ENCODE data around the gene TBL1X.

TBL1X gene

GRCh38 chrX:9704876-9705465 lies 240.1 kb downstream of the TBL1X start:
- Histone ChIP-seq H2AK5ac (ENCODE audit: low read depth, low read length) (no peak overlapping the region), H4K91ac (ENCODE audit: low read depth, low read length, poor library complexity) (no peak overlapping the region), H3K36me3 (replicated peaks in 1 of 2; ENCODE audit: control insufficient read depth in 2 of 2, insufficient read depth in 2 of 2, low read length in 2 of 2) (peaks cover 20 to 49% of the 10 kb centered on the region in 2 donors), H2AFZ (ENCODE audit: low read length) (no peak overlapping the region), H3K4ac (ENCODE audit: low read length) (no peak overlapping the region), H3K18ac (ENCODE audit: low read length) (no peak overlapping the region), H2BK120ac (ENCODE audit: low read depth, low read length) (no peak overlapping the region), H3K4me3 (ENCODE audit: low read length in 2 of 2) (no peak overlapping the region), H3K9me3 (replicated peaks in 1 of 2; ENCODE audit: control insufficient read depth in 2 of 2, insufficient read depth in 1 of 2, low read depth in 1 of 2, low read length in 2 of 2) (peaks cover 0 to 4% of the 10 kb centered on the region in 2 donors), H2BK15ac (ENCODE audit: low read length) (no peak overlapping the region), H2BK5ac (ENCODE audit: low read length) (no peak overlapping the region), H3K4me1 (ENCODE audit: control insufficient read depth in 2 of 2, insufficient read depth in 1 of 2, low read depth in 1 of 2, low read length in 2 of 2) (no peaks in the 10 kb centered on the region), H2BK12ac (ENCODE audit: low read length) (no peak overlapping the region), H3K79me1 (ENCODE audit: low read depth, low read length) (peaks cover 2% of the 10 kb centered on the region), H3K23ac (ENCODE audit: low read depth, low read length, poor library complexity) (no peak overlapping the region), H3K9ac (ENCODE audit: low read depth, low read length, poor library complexity) (no peak overlapping the region), H3K27me3 (ENCODE audit: control insufficient read depth in 3 of 3, insufficient read depth in 3 of 3, low read depth in 1 of 3, low read length in 3 of 3) (no peaks in the 10 kb centered on the region), H4K8ac (ENCODE audit: low read depth, low read length) (no peak overlapping the region), H3K4me2 (ENCODE audit: insufficient read depth, low read length, poor library complexity, severe bottlenecking) (no peak overlapping the region), H3K14ac (ENCODE audit: low read length) (no peak overlapping the region), H3K27ac (replicated peaks; ENCODE audit: low read length) (no peak overlapping the region)
- no CpG with 5 or more reads among the region's 6 CpGs for WGBS, 2 donors (ENCODE audit: extremely low coverage in 2 of 2, insufficient read length in 2 of 2, insufficient replicate concordance in 1 of 2)
- no peak for DNase-seq (ENCODE audit: low spot score)

GRCh38 chrX:9706421-9706820 lies 241.6 kb downstream of the TBL1X start:
- Histone ChIP-seq H2BK120ac (ENCODE audit: low read depth, low read length) (no peak overlapping the region), H2AK5ac (ENCODE audit: low read depth, low read length) (no peak overlapping the region), H2BK5ac (ENCODE audit: low read length) (no peak overlapping the region), H3K4ac (ENCODE audit: low read length) (no peak overlapping the region), H3K9ac (ENCODE audit: low read depth, low read length, poor library complexity) (no peak overlapping the region), H3K14ac (ENCODE audit: low read length) (no peak overlapping the region), H3K23ac (ENCODE audit: low read depth, low read length, poor library complexity) (no peak overlapping the region), H3K27me3 (ENCODE audit: control insufficient read depth in 3 of 3, insufficient read depth in 3 of 3, low read depth in 1 of 3, low read length in 3 of 3) (no peaks in the 10 kb centered on the region), H4K91ac (ENCODE audit: low read depth, low read length, poor library complexity) (no peak overlapping the region), H3K9me3 (replicated peaks in 1 of 2; ENCODE audit: control insufficient read depth in 2 of 2, insufficient read depth in 1 of 2, low read depth in 1 of 2, low read length in 2 of 2) (peaks cover under 1 to 4% of the 10 kb centered on the region in 2 donors), H3K4me2 (ENCODE audit: insufficient read depth, low read length, poor library complexity, severe bottlenecking) (no peak overlapping the region), H3K79me1 (ENCODE audit: low read depth, low read length) (peaks cover 2% of the 10 kb centered on the region), H3K36me3 (replicated peaks in 1 of 2; ENCODE audit: control insufficient read depth in 2 of 2, insufficient read depth in 2 of 2, low read length in 2 of 2) (peaks cover 25 to 49% of the 10 kb centered on the region in 2 donors), H4K8ac (ENCODE audit: low read depth, low read length) (no peak overlapping the region), H3K4me3 (ENCODE audit: low read length in 2 of 2) (no peak overlapping the region), H3K18ac (ENCODE audit: low read length) (no peak overlapping the region), H3K4me1 (ENCODE audit: control insufficient read depth in 2 of 2, insufficient read depth in 1 of 2, low read depth in 1 of 2, low read length in 2 of 2) (no peaks in the 10 kb centered on the region), H3K27ac (replicated peaks; ENCODE audit: low read length) (no peak overlapping the region), H2BK15ac (ENCODE audit: low read length) (no peak overlapping the region), H2BK12ac (ENCODE audit: low read length) (no peak overlapping the region), H2AFZ (ENCODE audit: low read length) (no peak overlapping the region)
- no CpG with 5 or more reads among the region's 4 CpGs for WGBS, 2 donors (ENCODE audit: extremely low coverage in 2 of 2, insufficient read length in 2 of 2, insufficient replicate concordance in 1 of 2)
- no peak for DNase-seq (ENCODE audit: low spot score)

DNA sequence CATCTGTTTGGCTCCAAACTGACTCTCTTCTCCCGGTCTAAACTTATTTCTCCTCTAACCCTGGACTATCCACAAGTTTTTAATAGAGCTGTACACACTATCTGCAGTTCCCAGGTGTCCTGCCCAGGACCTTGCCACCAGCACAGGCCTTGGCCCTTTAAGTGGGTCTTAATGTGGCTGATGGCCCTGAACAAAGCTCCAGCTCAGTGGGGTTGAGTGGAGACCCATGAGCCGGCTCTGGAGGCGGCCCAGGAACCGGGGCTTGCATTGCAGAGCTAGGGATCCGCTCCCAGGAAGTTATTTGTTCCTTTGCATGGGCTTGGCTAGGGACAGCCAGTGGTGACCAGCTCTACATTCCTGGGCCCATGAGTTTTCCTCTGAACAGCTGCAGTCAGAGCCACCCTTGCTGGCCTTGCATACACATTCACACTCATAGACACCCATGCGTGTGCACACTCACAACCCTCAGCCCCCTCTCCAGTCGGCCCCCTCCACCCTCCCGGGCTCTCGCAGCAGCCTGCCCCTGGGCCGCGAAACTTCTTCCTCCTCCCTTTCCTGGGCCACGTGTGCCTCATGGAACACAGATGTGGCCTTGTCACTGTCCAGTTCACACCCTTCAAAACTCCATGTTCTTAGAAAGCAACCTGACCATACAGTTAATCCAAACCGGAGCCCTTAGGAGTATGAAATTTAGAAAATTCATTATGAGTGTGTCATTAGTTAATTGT lies 242.6 kb downstream of the TBL1X start:
- Histone ChIP-seq H3K14ac (ENCODE audit: low read length) (no peak overlapping the region), H2AK5ac (ENCODE audit: low read depth, low read length) (no peak overlapping the region)
- no CpG with 5 or more reads among the region's 13 CpGs for WGBS, 2 donors (ENCODE audit: extremely low coverage in 2 of 2, insufficient read length in 2 of 2, insufficient replicate concordance in 1 of 2)

DNA sequence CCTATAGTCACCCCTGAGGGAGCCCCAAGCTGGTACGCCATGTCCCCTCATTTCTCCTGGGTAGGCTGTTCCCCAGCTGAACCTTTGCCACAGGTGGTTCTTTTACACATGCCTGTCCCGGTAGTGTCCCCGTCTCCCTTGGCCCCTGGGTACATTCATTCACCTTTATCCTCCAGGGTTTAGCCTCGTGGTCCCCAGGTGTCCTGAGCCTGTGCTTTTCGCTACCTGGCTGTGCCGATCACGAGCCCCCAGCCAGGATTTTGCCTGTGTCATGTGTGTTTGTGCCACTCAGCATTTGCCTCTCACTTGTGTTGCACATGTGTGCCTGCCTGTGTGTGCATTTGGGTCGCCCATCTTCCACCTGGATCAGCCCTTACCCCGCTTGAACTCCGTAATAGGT lies 243.2 kb downstream of the TBL1X start:
- H2BK15ac ChIP-seq (ENCODE audit: low read length): no peak overlapping the region
- H2AK5ac ChIP-seq (ENCODE audit: low read depth, low read length): no peak overlapping the region
- no peak overlapping the region for H3K18ac ChIP-seq (ENCODE audit: low read length)
- H3K36me3 ChIP-seq (replicated peaks in 1 of 2; ENCODE audit: control insufficient read depth in 2 of 2, insufficient read depth in 2 of 2, low read length in 2 of 2): peaks cover 32 to 58% of the 10 kb centered on the region in 2 donors
- no peak overlapping the region for H3K4me2 ChIP-seq (ENCODE audit: insufficient read depth, low read length, poor library complexity, severe bottlenecking)
- H2BK5ac ChIP-seq (ENCODE audit: low read length): no peak overlapping the region
- H3K14ac ChIP-seq (ENCODE audit: low read length): no peak overlapping the region
- no peak overlapping the region for H4K91ac ChIP-seq (ENCODE audit: low read depth, low read length, poor library complexity)
- no peaks in the 10 kb centered on the region for H3K4me1 ChIP-seq (ENCODE audit: control insufficient read depth in 2 of 2, insufficient read depth in 1 of 2, low read depth in 1 of 2, low read length in 2 of 2)
- H3K4me3 ChIP-seq (ENCODE audit: low read length in 2 of 2): no peak overlapping the region
- peaks cover 2% of the 10 kb centered on the region for H3K79me1 ChIP-seq (ENCODE audit: low read depth, low read length)
- H2AFZ ChIP-seq (ENCODE audit: low read length): no peak overlapping the region
- H3K9ac ChIP-seq (ENCODE audit: low read depth, low read length, poor library complexity): no peak overlapping the region
- DNase-seq (ENCODE audit: low spot score): no peak
- no peak overlapping the region for H3K27ac ChIP-seq (replicated peaks; ENCODE audit: low read length)
- H3K9me3 ChIP-seq (replicated peaks in 1 of 2; ENCODE audit: control insufficient read depth in 2 of 2, insufficient read depth in 1 of 2, low read depth in 1 of 2, low read length in 2 of 2): peaks cover 4% of the 10 kb centered on the region in 2 donors
- H3K23ac ChIP-seq (ENCODE audit: low read depth, low read length, poor library complexity): no peak overlapping the region
- no peak overlapping the region for H2BK120ac ChIP-seq (ENCODE audit: low read depth, low read length)
- H3K4ac ChIP-seq (ENCODE audit: low read length): no peak overlapping the region
- no peak overlapping the region for H2BK12ac ChIP-seq (ENCODE audit: low read length)
- H4K8ac ChIP-seq (ENCODE audit: low read depth, low read length): no peak overlapping the region
- WGBS, 2 donors (ENCODE audit: extremely low coverage in 2 of 2, insufficient read length in 2 of 2, insufficient replicate concordance in 1 of 2): no CpG with 5 or more reads among the region's 10 CpGs
- H3K27me3 ChIP-seq (ENCODE audit: control insufficient read depth in 3 of 3, insufficient read depth in 3 of 3, low read depth in 1 of 3, low read length in 3 of 3): no peaks in the 10 kb centered on the region

More for the DNA sequence above, 242.6 kb downstream of the TBL1X start:
- H3K9me3 ChIP-seq (replicated peaks in 1 of 2; ENCODE audit: control insufficient read depth in 2 of 2, insufficient read depth in 1 of 2, low read depth in 1 of 2, low read length in 2 of 2): peaks cover 4% of the 10 kb centered on the region in 2 donors
- no peak overlapping the region for H2AFZ ChIP-seq (ENCODE audit: low read length)
- peaks cover 28 to 52% of the 10 kb centered on the region in 2 donors for H3K36me3 ChIP-seq (replicated peaks in 1 of 2; ENCODE audit: control insufficient read depth in 2 of 2, insufficient read depth in 2 of 2, low read length in 2 of 2)
- no peaks in the 10 kb centered on the region for H3K4me1 ChIP-seq (ENCODE audit: control insufficient read depth in 2 of 2, insufficient read depth in 1 of 2, low read depth in 1 of 2, low read length in 2 of 2)
- H3K9ac ChIP-seq (ENCODE audit: low read depth, low read length, poor library complexity): no peak overlapping the region
- H3K4me3 ChIP-seq (ENCODE audit: low read length in 2 of 2): no peak overlapping the region
- H2BK120ac ChIP-seq (ENCODE audit: low read depth, low read length): no peak overlapping the region
- H3K4me2 ChIP-seq (ENCODE audit: insufficient read depth, low read length, poor library complexity, severe bottlenecking): no peak overlapping the region
- H3K18ac ChIP-seq (ENCODE audit: low read length): no peak overlapping the region
- no peak for DNase-seq (ENCODE audit: low spot score)
- no peak overlapping the region for H3K4ac ChIP-seq (ENCODE audit: low read length)
- H3K23ac ChIP-seq (ENCODE audit: low read depth, low read length, poor library complexity): no peak overlapping the region
- no peak overlapping the region for H4K91ac ChIP-seq (ENCODE audit: low read depth, low read length, poor library complexity)
- no peaks in the 10 kb centered on the region for H3K27me3 ChIP-seq (ENCODE audit: control insufficient read depth in 3 of 3, insufficient read depth in 3 of 3, low read depth in 1 of 3, low read length in 3 of 3)
- H2BK12ac ChIP-seq (ENCODE audit: low read length): no peak overlapping the region
- no peak overlapping the region for H2BK5ac ChIP-seq (ENCODE audit: low read length)
- peaks cover 2% of the 10 kb centered on the region for H3K79me1 ChIP-seq (ENCODE audit: low read depth, low read length)
- H2BK15ac ChIP-seq (ENCODE audit: low read length): no peak overlapping the region
- no peak overlapping the region for H3K27ac ChIP-seq (replicated peaks; ENCODE audit: low read length)
- H4K8ac ChIP-seq (ENCODE audit: low read depth, low read length): no peak overlapping the region

Measured in neuronal stem cell (in vitro differentiated cells).